HEK293 (cell line): ENCODE measurements around the gene CCNDBP1.

Source experiments
- SP7 ChIP-seq: fragments of 450-650 bp; formaldehyde crosslinking; IDR thresholded peaks from 2 replicates; pipeline ENCODE4 v1.5.1; 2016; ENCODE audit warnings: missing biosample characterization, missing genetic modification characterization
- ZNF132 ChIP-seq: fragments of 450-650 bp; formaldehyde crosslinking; IDR thresholded peaks from 2 replicates; pipeline ENCODE4 v1.5.1; 2017; ENCODE audit warnings: missing biosample characterization, missing genetic modification characterization, borderline replicate concordance
- ZNF138 ChIP-seq: fragments of 450-650 bp; formaldehyde crosslinking; IDR thresholded peaks from 2 replicates; pipeline ENCODE4 v1.5.1; 2016; ENCODE audit warnings: missing biosample characterization, missing genetic modification characterization, borderline replicate concordance
- ZSCAN30 ChIP-seq: fragments of 450-650 bp; IDR thresholded peaks from 2 replicates; pipeline ENCODE4 v1.5.1; 2018; ENCODE audit warnings: missing biosample characterization, mild to moderate bottlenecking, missing genetic modification characterization, moderate library complexity

DNA sequence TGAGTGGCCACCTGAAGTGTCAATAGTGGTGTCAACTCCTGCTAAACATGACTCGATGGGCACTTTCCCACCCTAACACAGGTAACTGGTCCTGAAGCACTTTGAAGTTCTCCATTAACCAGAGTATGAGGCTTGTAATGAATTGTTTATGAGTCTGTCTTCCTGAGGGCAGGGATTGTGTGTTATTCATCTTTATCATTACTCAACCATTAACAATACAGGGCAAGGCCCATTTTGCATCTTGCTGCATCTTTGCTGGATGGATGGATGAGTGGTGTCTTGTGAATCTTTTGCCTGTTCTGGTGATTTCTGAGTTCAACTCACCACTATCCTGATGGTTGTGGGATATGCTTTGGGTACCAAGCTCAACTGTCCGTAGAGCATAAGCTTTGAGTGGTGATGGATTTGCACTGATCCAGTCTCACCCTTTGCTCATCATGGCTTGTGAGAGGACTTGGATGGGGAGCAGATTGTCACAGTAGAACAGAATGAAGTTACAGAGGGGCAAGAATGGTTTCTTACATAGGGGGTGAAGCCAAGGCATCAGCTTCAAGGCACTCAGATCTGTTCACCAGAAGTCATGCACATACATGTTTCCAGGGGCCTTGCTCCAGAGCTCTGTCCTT lies 57.9 kb downstream of the CCNDBP1 start:
- TF ChIP-seq ZNF138 (tag by site-specific recombination) (no peak), ZSCAN30 (tag by site-specific recombination) (no peak), ZNF132 (no peak), SP7 (tag by site-specific recombination) (no peak)
